ENCODE data around the gene F12.
"Not testable (repeated sequence)": the region's sequence is repeated elsewhere in the genome, so short reads cannot be mapped to it uniquely, and the experiment has no call there.

The F12 gene

GRCh38 chr5:177367981-177368868 is 41.1 kb downstream of the F12 start:
- no peak for DNase-seq

- no peak for DNase-seq
Observed at GRCh38 chr5:177367323-177367848, 42.0 kb downstream of the F12 start.

- no peak for DNase-seq
Observed at GRCh38 chr5:177366528-177367322, 42.6 kb downstream of the F12 start.

- no peak for DNase-seq
Observed at GRCh38 chr5:177365845-177366527, 43.4 kb downstream of the F12 start.

- peak in 3 of 4 experiments; percentile 54 to 66 (median 65) for DNase-seq
Observed at GRCh38 chr5:177364159-177364962, 45.0 kb downstream of the F12 start.

GRCh38 chr5:177363565-177363964 is 45.8 kb downstream of the F12 start:
- DNase-seq = no peak

GRCh38 chr5:177362610-177363507 is 46.5 kb downstream of the F12 start:
- DNase-seq = peak in 3 of 4 experiments; percentile 38 to 77 (median 71)

GRCh38 chr5:177362292-177362609 is 47.1 kb downstream of the F12 start:
- DNase-seq = no peak

GRCh38 chr5:177361418-177362291 is 47.7 kb downstream of the F12 start:
- DNase-seq = peak; percentile 63 to 77 (median 74)

GRCh38 chr5:177360740-177361139 is 48.6 kb downstream of the F12 start:
- DNase-seq = not testable (repeated sequence)

GRCh38 chr5:177359860-177360259 is 49.5 kb downstream of the F12 start:
- DNase-seq = no peak

GRCh38 chr5:177359451-177359851 is 49.9 kb downstream of the F12 start:
- no peak for DNase-seq

GRCh38 chr5:177358370-177358819 is 51.0 kb downstream of the F12 start:
- peak in 1 of 4 experiments; percentile 29 for DNase-seq

GRCh38 chr5:177357459-177358351 is 51.7 kb downstream of the F12 start, which contains the start of gene RGS14:
Gene RGS14 (plus strand): TSS chr5:177357924. CDS start chr5:177358025, 101 bp downstream.
- peak; percentile 77 to 93 (median 88) for DNase-seq

- DNase-seq = no peak
Observed at GRCh38 chr5:177357146-177357458, 52.3 kb downstream of the F12 start.

- peak in 1 of 4 experiments; percentile 36 for DNase-seq
Observed at GRCh38 chr5:177356746-177357145, 52.6 kb downstream of the F12 start.

GRCh38 chr5:177355868-177356168 is 53.5 kb downstream of the F12 start:
- DNase-seq = peak in 3 of 4 experiments; percentile 42 to 57 (median 56)

GRCh38 chr5:177355162-177355867 is 54.0 kb downstream of the F12 start:
- DNase-seq = no peak

Measured in suppressor macrophage (primary cell).